ENCODE measurements around the gene C6orf132.
A peak's percentile ranks its signal among the peaks of the same experiment; 100 is the strongest.

C6orf132 gene

DNA sequence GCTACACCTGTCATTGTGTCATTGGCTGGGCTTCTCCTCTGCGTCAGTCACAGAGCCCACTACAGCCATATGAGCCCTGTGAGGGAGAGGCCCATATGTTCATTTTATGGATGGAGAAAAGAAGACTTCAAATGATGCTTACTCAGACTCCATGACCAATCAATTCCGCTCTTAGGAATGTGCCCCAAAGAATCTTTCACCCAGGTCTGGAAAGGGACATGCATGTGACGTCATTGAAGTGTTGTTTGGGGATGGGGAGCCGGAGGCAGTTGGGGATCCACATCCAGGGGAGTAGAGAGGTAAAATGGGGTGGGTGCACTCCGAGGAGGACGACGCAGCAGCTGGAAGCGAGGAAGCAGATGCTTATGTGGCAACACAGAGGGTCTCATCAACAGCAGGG, 9.6 kb upstream of the C6orf132 start:
- H3K4me3 ChIP-seq (ENCODE audit: low read length): no peak overlapping the region
- TF ChIP-seq, protein P1, sequence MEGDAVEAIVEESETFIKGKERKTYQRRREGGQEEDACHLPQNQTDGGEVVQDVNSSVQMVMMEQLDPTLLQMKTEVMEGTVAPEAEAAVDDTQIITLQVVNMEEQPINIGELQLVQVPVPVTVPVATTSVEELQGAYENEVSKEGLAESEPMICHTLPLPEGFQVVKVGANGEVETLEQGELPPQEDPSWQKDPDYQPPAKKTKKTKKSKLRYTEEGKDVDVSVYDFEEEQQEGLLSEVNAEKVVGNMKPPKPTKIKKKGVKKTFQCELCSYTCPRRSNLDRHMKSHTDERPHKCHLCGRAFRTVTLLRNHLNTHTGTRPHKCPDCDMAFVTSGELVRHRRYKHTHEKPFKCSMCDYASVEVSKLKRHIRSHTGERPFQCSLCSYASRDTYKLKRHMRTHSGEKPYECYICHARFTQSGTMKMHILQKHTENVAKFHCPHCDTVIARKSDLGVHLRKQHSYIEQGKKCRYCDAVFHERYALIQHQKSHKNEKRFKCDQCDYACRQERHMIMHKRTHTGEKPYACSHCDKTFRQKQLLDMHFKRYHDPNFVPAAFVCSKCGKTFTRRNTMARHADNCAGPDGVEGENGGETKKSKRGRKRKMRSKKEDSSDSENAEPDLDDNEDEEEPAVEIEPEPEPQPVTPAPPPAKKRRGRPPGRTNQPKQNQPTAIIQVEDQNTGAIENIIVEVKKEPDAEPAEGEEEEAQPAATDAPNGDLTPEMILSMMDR (conservative IDR thresholded peaks at IDR 0.05; ENCODE audit: low read length): no peak
- no peak for DNase-seq (ENCODE audit: low read depth)

DNA sequence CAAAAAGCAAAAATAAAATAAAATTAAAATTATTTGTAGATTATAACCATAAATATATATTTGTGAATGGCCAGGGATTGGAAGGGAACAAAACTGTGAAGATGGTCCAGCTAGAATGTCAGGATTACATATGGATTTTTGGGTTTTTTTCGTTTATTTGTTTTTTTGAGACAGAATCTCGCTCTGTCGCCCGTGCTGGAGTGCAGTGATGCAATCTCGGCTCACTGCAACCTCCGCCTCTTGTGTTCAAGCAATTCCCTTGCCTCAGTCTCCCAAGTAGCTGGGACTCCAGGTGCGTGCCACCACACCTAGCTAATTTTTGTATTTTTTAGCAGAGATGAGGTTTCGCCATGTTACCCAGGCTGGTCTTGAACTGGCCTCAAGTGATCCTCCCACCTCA, 7.8 kb upstream of the C6orf132 start:
- H3K4me3 ChIP-seq (ENCODE audit: low read length): no peak overlapping the region
- TF ChIP-seq, protein P1 (conservative IDR thresholded peaks at IDR 0.05; ENCODE audit: low read length): no peak
- DNase-seq (ENCODE audit: low read depth): no peak

DNA sequence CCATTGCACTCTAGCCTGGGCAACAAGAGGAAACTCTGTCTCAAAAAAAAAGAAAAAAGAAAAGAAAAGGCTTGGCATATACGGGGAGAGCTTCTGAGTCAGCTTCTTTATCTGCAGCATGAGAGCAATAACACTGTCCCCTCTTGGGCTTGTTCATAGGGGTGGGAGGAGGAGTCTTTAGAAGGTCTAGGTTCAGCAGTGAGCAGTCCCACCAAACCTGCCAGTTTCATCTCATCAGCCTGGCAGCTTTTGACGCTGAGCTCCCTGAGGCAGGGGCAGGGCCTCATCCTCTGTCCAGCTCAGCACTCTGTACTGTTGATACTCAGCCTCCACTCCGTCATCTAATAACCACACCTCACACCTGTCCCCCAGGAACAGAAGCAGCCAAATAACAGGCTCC, 5.6 kb upstream of the C6orf132 start:
- H3K4me3 ChIP-seq (ENCODE audit: low read length): no peak overlapping the region
- TF ChIP-seq, protein P1 (conservative IDR thresholded peaks at IDR 0.05; ENCODE audit: low read length): no peak
- no peak for DNase-seq (ENCODE audit: low read depth)

DNA sequence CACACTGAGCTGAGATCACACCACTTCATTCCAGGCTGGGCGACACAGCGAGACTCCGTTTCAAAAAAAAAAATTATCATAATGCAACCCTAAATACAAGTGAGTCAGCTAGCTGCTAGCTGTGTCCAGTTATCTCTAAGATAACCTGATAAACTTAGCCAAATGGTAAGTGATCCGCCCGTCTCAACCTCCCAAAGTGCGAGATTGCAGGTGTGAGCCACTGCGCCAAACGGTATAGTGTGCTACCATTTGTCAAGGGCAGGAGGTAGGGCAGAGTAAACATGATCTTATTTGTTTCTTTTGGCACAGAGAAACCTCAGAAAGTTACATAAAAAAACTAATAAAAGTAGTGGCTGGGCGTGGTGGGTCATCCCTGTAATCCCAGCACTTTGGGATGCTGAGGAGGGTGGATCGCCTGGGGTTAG, 4.7 kb upstream of the C6orf132 start:
- no peak overlapping the region for H3K4me3 ChIP-seq (ENCODE audit: low read length)
- no peak for DNase-seq (ENCODE audit: low read depth)
- TF ChIP-seq, protein P1 (conservative IDR thresholded peaks at IDR 0.05; ENCODE audit: low read length): no peak

DNA sequence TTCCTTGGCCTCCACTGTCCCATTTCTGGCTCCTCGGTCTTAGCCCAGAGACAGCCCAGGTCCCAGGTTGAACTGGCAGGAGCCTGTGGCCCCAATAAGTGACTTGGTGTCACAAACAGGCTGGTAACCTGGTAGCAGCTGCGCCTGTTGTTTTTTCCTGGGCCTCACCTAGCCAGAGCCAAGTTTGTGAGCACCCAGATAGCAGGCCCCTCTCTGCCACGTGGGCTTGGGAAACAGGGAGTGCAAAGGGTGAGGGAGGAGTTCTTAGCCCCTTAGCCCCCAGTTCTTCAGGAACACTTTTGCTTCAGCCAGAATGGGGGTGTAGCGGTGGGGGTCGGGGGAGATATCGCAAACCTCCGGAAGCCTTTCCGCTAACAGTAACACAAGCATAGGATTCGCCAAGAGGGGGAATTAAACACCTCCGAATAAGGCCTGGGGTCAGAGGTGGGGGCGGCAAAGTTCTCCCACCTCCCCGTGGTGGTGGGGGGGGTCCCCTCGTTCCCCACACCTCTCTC, 760 bp downstream of the C6orf132 start:
- TF ChIP-seq, protein P1 (conservative IDR thresholded peaks at IDR 0.05; ENCODE audit: low read length): no peak
- DNase-seq (ENCODE audit: low read depth): no peak
- peak overlapping the region; percentile 77 for H3K4me3 ChIP-seq (ENCODE audit: low read length)

DNA sequence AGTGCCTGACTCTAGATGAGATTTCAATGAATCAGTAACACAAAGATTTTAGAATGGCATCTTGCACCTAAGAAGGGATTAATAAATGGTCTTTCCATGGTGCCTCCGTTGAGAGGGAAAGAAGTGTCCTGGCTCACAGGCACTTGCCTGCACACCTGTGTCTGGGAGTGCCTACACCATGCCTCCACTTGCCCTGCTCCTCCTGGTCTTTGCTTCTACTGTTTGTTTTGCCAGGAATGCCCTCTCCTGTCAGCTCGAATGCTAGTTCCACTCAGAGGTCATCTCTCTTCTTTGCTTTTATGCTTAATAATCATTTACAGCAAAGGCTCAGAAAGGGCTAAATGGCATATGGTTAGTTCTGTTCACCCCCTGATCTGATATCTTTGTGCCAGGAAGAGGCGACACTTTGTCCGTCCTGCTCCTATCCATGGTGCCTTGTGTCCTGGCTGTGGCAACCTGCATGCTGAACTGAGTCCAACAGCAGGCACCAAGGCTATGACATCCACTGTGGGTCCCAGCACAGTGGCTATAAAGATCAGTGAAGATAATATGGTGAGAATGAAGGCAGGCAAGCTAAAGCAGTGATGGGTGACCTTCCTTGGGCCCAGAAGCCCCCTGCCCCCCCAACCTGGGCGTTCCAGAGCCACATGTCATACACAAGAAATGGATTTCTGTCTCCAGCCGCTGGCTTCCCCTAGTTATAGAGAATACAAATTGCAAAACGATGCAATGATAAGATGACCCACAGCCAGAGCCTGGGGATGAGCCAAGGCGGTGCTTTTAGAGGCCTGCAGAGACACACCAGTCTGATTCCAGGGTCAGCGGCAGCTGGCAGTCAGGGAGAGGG, 1.4 kb downstream of the C6orf132 start:
- TF ChIP-seq, protein P1 (conservative IDR thresholded peaks at IDR 0.05; ENCODE audit: low read length): no peak
- H3K4me3 ChIP-seq (ENCODE audit: low read length): peak overlapping the region; percentile 77
- peak; percentile 55 for DNase-seq (ENCODE audit: low read depth)

DNA sequence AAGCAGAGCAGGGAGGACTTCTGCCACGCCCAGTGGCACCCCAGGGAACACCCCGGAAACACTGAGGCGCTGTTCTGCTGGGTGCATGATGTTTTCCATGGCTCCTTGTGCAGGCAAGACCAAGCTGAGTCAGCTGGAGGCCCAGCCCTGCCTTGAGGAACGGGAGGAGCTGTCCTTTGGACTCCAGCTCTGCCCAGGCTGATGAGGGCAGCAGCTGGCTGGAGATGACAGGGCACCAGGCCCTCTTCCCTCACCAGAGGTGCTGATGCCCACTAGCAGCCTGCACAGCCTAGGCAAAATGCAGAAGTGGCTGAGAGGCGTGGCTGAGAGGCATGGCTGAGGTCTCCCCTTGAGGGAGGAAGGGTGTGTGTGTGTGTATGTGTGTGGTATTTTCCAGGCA, 2.4 kb downstream of the C6orf132 start:
- peak; percentile 40 for DNase-seq (ENCODE audit: low read depth)
- TF ChIP-seq, protein P1 (conservative IDR thresholded peaks at IDR 0.05; ENCODE audit: low read length): no peak
- H3K4me3 ChIP-seq (ENCODE audit: low read length): no peak overlapping the region
